ENCODE measurements around the gene AKR1C1.
"Not testable (repeated sequence)": the region's sequence is repeated elsewhere in the genome, so short reads cannot be mapped to it uniquely, and the experiment has no call there.

The AKR1C1 gene

GRCh38 chr10:4962876-4963814 lies at the start of gene AKR1C1:
Gene AKR1C1, plus strand, starts transcription at chr10:4963415. Its CDS starts 30 bp downstream, at chr10:4963445.
- DNase-seq (ENCODE audit: low read depth, low spot score) = not testable (repeated sequence)

DNA sequence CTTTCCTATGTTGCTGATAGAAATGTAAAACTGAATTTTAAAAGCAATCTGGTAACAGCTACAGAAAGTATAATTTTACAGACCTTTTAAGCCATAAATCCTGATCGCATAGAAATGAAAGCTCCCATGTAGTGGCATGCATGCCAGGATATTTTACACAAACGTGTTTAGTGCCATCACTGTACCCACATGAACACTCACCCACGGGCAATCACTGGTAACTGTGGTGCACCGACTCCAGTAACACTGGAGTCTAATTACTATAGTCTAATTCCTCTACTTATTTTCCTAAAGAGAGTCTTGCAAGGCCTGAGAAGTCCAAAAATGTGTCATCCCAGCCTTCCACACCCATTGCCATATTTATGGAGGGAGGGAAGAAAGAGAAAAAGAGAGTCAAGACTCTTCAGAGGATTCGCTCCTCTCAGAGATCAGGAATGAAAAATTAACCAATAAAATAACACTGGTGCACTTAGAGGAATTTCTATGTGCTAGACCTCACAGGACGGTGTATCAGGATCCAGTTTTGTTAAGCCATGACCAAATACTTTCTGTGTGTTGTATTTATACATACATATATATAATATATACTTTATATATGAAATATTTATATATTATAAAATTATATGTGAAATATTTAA lies 48.9 kb upstream of the AKR1C1 start:
- no peak for DNase-seq (ENCODE audit: low read depth, low spot score)

- DNase-seq (ENCODE audit: low read depth, low spot score) = no peak
Observed at GRCh38 chr10:4916086-4916716, 47.0 kb upstream of the AKR1C1 start.

DNA sequence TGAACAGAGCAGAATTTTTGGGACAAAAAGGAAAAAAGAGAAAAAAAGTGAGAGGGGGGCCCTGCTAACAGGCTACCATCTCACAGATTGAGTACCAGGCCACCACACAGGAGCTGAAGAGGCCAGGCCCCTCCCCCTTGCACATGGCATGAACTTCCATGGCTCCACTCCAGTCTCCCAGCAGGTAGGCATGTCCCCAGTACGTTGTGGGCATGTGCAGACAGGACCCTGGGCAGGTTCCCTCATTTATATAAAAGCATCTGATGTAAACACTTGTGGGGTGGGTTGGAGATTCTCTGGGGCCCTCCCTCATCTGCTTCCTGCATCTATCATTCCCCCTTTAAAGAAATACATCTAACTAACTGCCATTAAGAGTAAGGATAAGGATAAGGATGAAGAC lies 45.0 kb upstream of the AKR1C1 start:
- no peak for DNase-seq (ENCODE audit: low read depth, low spot score)

DNA sequence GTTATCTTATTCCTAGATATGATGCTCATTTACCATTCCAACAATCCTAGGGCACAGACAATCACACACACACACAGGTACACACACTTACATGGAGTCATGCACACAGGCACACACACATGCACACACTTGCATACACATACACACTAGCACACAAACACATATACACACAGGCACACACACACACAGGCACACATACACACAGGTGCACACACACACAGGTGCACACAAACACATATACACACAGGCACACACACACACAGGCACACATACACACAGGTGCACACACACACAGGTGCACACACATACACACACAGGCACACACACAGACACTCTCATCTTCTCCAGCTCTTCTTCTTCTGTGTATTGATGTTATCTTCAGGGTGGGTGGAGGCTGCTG lies 38.7 kb upstream of the AKR1C1 start:
- not testable (repeated sequence) for DNase-seq (ENCODE audit: low read depth, low spot score)

- DNase-seq (ENCODE audit: low read depth, low spot score) = no peak
Observed at GRCh38 chr10:4926400-4926799, 36.8 kb upstream of the AKR1C1 start.

DNA sequence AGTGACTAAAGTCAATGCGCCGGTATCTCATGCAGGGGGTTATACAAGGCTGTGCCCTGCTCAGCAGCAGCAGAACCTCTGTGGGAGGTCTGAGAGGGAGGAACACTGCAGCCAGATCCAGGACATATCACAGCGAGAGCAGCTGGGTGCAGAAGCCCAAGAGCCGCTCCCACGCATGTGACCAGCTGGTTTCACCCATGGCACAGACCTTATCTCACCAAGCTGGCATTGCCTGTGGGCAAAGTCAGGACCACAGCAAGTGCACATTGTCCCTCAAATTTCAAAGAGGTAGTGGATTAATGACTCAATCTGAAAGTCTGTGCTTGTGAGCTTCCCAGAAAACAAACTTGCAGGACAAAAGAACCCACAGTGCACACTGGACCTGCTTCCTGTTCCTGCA lies 31.6 kb upstream of the AKR1C1 start:
- DNase-seq (ENCODE audit: low read depth, low spot score) = no peak

GRCh38 chr10:4934391-4934987 lies 28.7 kb upstream of the AKR1C1 start:
- no peak for DNase-seq (ENCODE audit: low read depth, low spot score)

- no peak for DNase-seq (ENCODE audit: low read depth, low spot score)
Observed at GRCh38 chr10:4937346-4937745, 25.9 kb upstream of the AKR1C1 start.

GRCh38 chr10:4939224-4940072 lies 23.8 kb upstream of the AKR1C1 start:
- DNase-seq (ENCODE audit: low read depth, low spot score) = no peak

GRCh38 chr10:4940073-4940428 lies 23.2 kb upstream of the AKR1C1 start:
- DNase-seq (ENCODE audit: low read depth, low spot score) = not testable (repeated sequence)

DNA sequence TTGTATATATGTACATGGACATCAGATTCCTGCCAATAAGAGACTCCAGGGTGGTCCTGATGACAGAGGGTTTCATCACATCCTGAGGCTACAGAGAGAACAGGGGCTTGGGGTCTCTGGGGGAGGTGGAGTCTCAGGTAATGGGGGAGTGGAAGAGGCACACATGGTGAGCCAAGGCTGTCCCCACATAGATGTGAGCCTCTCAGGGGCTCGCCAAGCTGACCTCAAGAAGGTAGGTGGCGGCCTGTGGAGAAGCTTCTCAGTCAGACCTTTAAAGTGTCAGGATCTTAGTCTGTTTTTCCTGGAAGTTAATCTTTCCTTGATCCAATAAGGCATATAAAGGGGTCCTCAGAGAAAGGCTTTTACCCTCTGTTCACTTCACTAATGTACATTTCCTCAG lies 22.3 kb upstream of the AKR1C1 start:
- DNase-seq (ENCODE audit: low read depth, low spot score) = not testable (repeated sequence)

DNA sequence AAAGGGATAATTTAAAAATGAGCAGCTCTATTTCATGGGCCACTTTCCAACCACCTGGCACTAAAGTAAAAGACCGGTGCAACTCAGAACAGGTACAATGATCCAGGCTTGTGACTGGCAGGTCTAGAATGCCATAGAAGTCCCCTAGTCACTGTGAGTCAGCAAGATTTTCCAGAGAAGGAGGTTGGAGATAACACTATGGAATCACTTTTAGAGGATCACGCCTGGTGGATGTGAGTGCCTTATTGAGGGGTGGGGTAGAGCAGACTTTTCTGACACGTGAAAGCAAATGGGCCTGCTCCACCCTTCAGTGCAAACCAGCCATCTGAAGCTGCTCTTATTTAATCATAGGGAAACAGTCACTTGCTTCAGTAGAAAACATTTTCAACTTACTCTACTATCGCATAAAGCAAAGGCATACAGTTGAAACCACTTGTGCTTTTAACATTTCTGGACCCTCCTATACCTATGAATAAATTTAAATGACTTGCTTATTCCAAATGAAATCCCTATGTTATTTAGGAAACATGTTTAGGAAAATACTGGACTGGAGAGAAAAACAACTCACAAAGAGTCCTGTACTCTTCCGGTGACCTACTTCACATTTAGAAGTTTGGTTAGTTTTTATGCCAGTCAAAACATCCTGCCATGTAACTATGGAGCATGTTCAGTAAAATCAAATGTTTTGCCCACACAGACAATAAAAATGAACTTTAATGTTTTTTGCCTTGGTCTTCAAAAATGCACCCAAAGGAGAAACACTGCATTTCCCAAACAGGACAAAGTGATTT lies 21.5 kb upstream of the AKR1C1 start:
- no peak for DNase-seq (ENCODE audit: low read depth, low spot score)

DNA sequence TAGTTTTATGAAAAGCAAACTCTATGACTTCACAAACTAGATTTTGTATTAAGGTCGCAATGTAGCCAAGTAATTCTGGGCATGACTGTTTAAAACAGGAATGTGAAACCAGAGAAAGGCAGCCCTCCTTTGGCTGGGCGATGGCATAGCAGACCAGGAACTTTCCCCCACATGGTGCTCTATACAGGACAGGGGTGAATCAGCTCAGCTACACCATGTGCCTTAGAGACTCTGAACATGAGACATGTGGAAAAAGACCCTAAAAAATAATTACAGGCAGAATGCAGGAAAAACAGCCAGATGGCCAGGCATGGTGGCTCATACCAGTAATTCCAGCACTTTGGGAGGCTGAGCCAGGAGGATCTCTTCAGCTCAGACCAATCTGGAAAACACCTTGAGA lies 20.3 kb upstream of the AKR1C1 start:
- DNase-seq (ENCODE audit: low read depth, low spot score) = not testable (repeated sequence)

DNA sequence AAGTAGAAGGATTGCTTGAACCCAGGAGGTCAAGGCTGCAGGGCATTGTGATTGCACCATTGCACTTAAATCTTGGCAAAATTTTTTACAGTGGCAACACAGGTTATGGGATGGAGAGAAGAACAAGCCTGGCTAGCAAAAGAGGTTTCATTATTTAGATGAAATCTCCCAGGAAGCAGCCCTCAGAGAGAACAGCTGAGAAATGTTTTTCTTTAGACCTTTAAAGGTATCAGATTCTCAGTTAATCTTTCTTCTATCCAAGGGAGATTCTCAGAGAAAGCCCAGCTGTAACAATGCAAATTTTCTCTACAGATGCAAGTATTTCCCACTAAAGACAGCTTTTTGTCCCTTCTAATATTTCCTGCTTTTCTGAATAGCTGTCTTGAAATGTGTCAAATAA lies 19.8 kb upstream of the AKR1C1 start:
- not testable (repeated sequence) for DNase-seq (ENCODE audit: low read depth, low spot score)

DNA sequence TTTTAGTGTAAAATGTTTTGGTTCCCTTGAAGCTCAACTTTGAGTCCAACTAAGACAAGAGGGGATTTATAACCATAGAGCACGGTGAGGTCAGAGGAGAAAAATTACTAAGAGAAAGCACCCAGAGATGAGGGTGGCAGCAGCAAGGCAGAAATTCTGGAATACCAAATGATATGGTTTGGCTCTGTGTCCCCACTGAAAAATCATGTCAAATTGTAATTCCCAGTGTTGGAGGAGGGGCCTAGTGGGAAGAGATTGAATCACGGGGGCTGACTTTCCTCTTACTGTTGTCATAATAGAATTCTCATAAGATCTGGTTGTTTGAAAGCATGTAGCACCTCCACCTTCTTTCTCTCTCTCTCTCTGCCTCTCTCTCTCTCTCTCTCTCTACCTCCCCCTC lies 19.4 kb upstream of the AKR1C1 start:
- no peak for DNase-seq (ENCODE audit: low read depth, low spot score)

DNA sequence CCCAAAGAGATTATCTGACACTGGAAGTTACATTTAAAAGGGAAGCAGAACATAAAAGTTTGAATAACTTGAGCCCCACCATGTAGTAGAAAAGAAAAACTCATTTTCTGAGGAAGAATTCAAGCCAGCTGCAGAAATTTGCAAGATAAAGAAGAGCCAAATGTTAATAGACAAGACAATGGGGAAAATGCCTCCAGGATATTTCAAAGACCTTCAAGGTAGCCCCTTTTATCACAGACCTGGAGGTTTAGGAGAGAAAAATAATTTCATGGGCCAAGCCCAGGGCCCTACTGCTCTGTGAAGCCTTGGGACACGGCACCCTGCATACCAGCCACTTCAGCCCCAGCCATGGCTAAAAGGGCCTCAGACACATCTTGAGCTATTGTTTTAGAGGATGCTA lies 18.4 kb upstream of the AKR1C1 start:
- DNase-seq (ENCODE audit: low read depth, low spot score) = no peak

DNA sequence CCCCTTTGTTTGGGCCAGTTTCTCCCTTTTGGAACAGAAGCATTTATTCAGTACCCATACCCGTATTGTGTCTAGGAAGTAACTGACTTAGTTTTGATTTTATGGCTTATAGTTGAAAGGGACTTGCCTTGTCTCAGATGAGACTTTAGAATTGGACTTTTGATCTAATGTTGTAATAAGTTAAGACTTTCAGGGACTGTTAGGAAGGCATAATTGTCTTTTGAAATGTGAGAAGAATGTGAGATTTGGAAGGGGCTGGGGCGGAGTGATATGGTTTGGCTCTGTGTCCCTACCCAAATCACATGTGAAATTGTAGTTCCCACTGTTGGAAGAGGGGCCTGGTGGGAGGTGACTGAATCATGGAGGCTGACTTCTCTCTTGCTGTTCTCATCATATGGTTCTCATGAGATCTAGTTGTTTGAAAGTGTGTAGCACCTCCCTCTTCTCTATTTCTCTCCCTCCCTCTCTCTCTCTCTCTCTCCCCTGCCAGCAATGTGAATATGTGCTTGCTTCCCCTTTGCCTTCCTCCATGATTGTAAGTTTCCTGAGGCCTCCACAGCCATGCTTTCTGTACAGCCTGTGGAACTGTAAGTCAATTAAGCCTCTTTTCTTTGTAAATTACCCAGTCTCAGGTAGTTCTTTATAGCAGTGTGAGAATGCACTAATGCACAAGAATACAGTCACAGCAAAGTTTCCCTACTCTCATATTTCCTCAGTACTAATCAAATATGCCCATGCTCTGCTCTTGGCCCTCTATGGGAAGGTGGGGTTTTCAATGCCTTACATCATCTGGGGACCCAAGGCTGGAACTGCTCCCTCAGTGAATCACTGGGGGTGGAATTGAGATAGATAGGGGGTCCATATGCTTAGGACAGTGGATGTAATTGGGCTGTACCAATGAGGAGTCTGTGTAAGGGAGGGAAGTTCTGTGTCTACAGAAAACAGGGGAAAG lies 17.2 kb upstream of the AKR1C1 start:
- no peak for DNase-seq (ENCODE audit: low read depth, low spot score)

GRCh38 chr10:4947039-4947634 lies 16.1 kb upstream of the AKR1C1 start:
- DNase-seq (ENCODE audit: low read depth, low spot score) = no peak
